HL-60 (cell line): Measurements from ENCODE around the gene CPNE4.

ENCODE experiments used
- CTCF ChIP-seq: IDR thresholded peaks from one replicate; pipeline ENCODE4 v1.5.1; 2011; ENCODE audit warnings: low read length, control low read depth, inconsistent platforms; ENCODE audit not compliant: insufficient read depth
- GABPA ChIP-seq: IDR thresholded peaks from 2 replicates; pipeline ENCODE4 v1.6.1; 2012; ENCODE audit warnings: low read depth
- POLR2AphosphoS5 ChIP-seq: IDR thresholded peaks from 2 replicates; pipeline ENCODE4 v1.6.1; 2012; ENCODE audit warnings: low read depth

- no peak for TF ChIP-seq CTCF
- TF ChIP-seq GABPA, result no peak
- no peak for TF ChIP-seq POLR2AphosphoS5
These were observed 139.0 kb downstream of the CPNE4 start for GRCh38 chr3:131895766-131896165.
